Left ventricle myocardium inferior (tissue), 1 donor: ENCODE results near the gene DISP3. TPM values are rescaled to one million over a fixed set of nuclear protein-coding genes. Genes with fewer than 3 reads are reported as not detected.

Source experiments
- DNase-seq: peaks from one replicate; pipeline ENCODE4 v3.0.0-alpha.2; 2020
- H3K27ac ChIP-seq: fragments of 200-600 bp; replicated peaks from 2 replicates; pipeline ENCODE4 v1.8.0; 2021
- H3K27me3 ChIP-seq: fragments of 200-600 bp; 2 replicates; pipeline ENCODE4 v1.8.0; 2021; ENCODE audit warnings: low read depth
- H3K36me3 ChIP-seq: fragments of 200-600 bp; 2 replicates; pipeline ENCODE4 v1.8.0; 2021
- H3K4me1 ChIP-seq: fragments of 200-600 bp; 2 replicates; pipeline ENCODE4 v1.8.0; 2021
- H3K4me3 ChIP-seq: fragments of 200-600 bp; 2 replicates; pipeline ENCODE4 v1.8.0; 2021; ENCODE audit warnings: mild to moderate bottlenecking, moderate library complexity
- H3K9me3 ChIP-seq: fragments of 200-600 bp; replicated peaks from 2 replicates; pipeline ENCODE4 v1.8.0; 2021
- CTCF ChIP-seq: fragments of 200-600 bp; IDR thresholded peaks from 2 replicates; pipeline ENCODE4 v1.8.0; 2021; ENCODE audit warnings: antibody characterized with exemption, mild to moderate bottlenecking, borderline replicate concordance
- intact Hi-C: fragments of 100-400 bp; cut with micrococcal nuclease; formaldehyde crosslinking; loops from one replicate; pipeline ENCODE4 v1.11.0; 2022
- total RNA-seq: library from RNA; stranded (reverse); fragmentation: NEBNext Ultra II Directional; extraction: Animal tissue kit (Norgen Biotek cat#: 25700); gene quantifications from one replicate; pipeline ENCODE4 v1.2.1, GENCODE V29; 2021
- donor health status: DM: no; HTN: yes; CAD: no; lungs with severe emphysema.

The DISP3 gene
- total RNA-seq, 1 donor from 2014 or later, result not detected

GRCh38 chr1:11466416-11466815, 12.5 kb upstream of the DISP3 start:
- Histone ChIP-seq H3K36me3 (no peaks in the 10 kb centered on the region), H3K4me3 (no peak overlapping the region), H3K27me3 (peaks cover 84% of the 10 kb centered on the region), H3K9me3 (no peaks in the 10 kb centered on the region), H3K4me1 (no peaks in the 10 kb centered on the region), H3K27ac (no peak overlapping the region)
- no peak for TF ChIP-seq CTCF
- intact Hi-C loops, result no loop called here
- no peak for DNase-seq

DNA sequence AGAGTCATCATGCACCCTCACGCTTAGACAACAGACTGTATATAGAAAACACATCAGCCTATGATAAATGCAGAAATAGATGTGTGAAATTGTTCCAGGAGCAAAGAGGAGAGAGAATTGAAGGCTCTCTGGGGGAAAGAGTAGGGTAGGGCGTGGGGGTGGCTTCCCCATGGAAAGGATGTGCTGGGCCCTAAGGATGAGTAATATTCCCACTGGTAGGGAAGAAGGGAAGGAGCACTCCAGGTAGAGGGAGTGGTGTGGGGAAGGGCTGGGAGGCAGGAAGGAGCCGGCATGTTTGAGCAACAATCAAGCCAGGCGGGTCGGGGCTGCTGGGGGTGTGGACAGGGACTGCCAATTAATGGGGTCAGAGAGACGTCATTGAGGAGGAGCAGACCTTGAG, 10.1 kb upstream of the DISP3 start:
- DNase-seq, result no peak
- peaks cover 83% of the 10 kb centered on the region for H3K27me3 ChIP-seq
- intact Hi-C loops, result no loop called here
- H3K4me3 ChIP-seq, result no peak overlapping the region
- no peaks in the 10 kb centered on the region for H3K9me3 ChIP-seq
- TF ChIP-seq CTCF, result no peak
- H3K36me3 ChIP-seq, result no peaks in the 10 kb centered on the region
- no peak overlapping the region for H3K27ac ChIP-seq
- H3K4me1 ChIP-seq, result no peaks in the 10 kb centered on the region

GRCh38 chr1:11470912-11471311, 8.0 kb upstream of the DISP3 start:
- Histone ChIP-seq H3K9me3 (no peaks in the 10 kb centered on the region), H3K36me3 (no peaks in the 10 kb centered on the region), H3K4me1 (no peaks in the 10 kb centered on the region), H3K4me3 (no peak overlapping the region), H3K27ac (no peak overlapping the region), H3K27me3 (peaks cover 83% of the 10 kb centered on the region)
- no peak for DNase-seq
- TF ChIP-seq CTCF, result no peak
- intact Hi-C loops, result no loop called here

- Histone ChIP-seq H3K9me3 (no peaks in the 10 kb centered on the region), H3K4me1 (no peaks in the 10 kb centered on the region), H3K4me3 (no peak overlapping the region), H3K36me3 (no peaks in the 10 kb centered on the region), H3K27me3 (peaks cover 83% of the 10 kb centered on the region), H3K27ac (no peak overlapping the region)
- intact Hi-C loops, result no loop called here
- DNase-seq, result no peak
- no peak for TF ChIP-seq CTCF
These were observed 7.5 kb upstream of the DISP3 start for GRCh38 chr1:11471473-11471872.

- Histone ChIP-seq H3K4me3 (no peak overlapping the region), H3K27me3 (peaks cover 83% of the 10 kb centered on the region), H3K27ac (no peak overlapping the region), H3K36me3 (no peaks in the 10 kb centered on the region), H3K4me1 (no peaks in the 10 kb centered on the region), H3K9me3 (no peaks in the 10 kb centered on the region)
- TF ChIP-seq CTCF, result no peak
- intact Hi-C loops, result no loop called here
- DNase-seq, result no peak
These were observed 6.7 kb upstream of the DISP3 start for GRCh38 chr1:11472284-11472683.

- H3K4me3 ChIP-seq, result no peak overlapping the region
- H3K27me3 ChIP-seq, result peaks cover 83% of the 10 kb centered on the region
- H3K9me3 ChIP-seq, result no peaks in the 10 kb centered on the region
- no peak for DNase-seq
- TF ChIP-seq CTCF, result no peak
- H3K4me1 ChIP-seq, result no peaks in the 10 kb centered on the region
- H3K27ac ChIP-seq, result no peak overlapping the region
- H3K36me3 ChIP-seq, result no peaks in the 10 kb centered on the region
- intact Hi-C loops, result no loop called here
These were observed 6.2 kb upstream of the DISP3 start for GRCh38 chr1:11472741-11473140.
